Fibroblast of lung (primary cell): ENCODE data around the gene FBLN2. TPM values are rescaled to one million over a fixed set of nuclear protein-coding genes. Genes with fewer than 3 reads are reported as not detected.
A peak's percentile ranks its signal among the peaks of the same experiment; 100 is the strongest.
"Not testable (repeated sequence)": the region's sequence is repeated elsewhere in the genome, so short reads cannot be mapped to it uniquely, and the experiment has no call there.

Experiments
- DNase-seq, 2 donors: peaks; one replicate each; pipeline versions ENCODE4 v3.0.0 to v3.0.0-alpha.2; 2010; ENCODE audit warnings: low read depth in 2 of 2
- H2AFZ ChIP-seq: 2 replicates; pipeline ENCODE4 v1.5.1; 2012; ENCODE audit warnings: low read length, control low read depth, inconsistent platforms
- H3K27ac ChIP-seq: 2 replicates; pipeline ENCODE4 v1.5.1; 2011; ENCODE audit warnings: low read length, control low read depth; ENCODE audit not compliant: insufficient read depth
- H3K27me3 ChIP-seq: 2 replicates; pipeline ENCODE4 v1.5.1; 2011; ENCODE audit warnings: mild to moderate bottlenecking, low read length; ENCODE audit not compliant: control insufficient read depth, insufficient read depth
- H3K36me3 ChIP-seq: 2 replicates; pipeline ENCODE4 v1.5.1; 2011; ENCODE audit warnings: low read length; ENCODE audit not compliant: control insufficient read depth, insufficient read depth
- H3K4me1 ChIP-seq: 2 replicates; pipeline ENCODE4 v1.5.1; 2011; ENCODE audit warnings: low read length; ENCODE audit not compliant: control insufficient read depth, insufficient read depth; ENCODE audit errors: extremely low read depth
- H3K4me2 ChIP-seq: 2 replicates; pipeline ENCODE4 v1.5.1; 2011; ENCODE audit warnings: low read length, control low read depth; ENCODE audit not compliant: insufficient read depth; ENCODE audit errors: extremely low read depth
- H3K4me3 ChIP-seq, 4 experiments: fragments of 200-600 bp in 1 of 4; sonication (generic) in 1 of 4; replicated peaks in 1 of 4; 2 replicates each; pipeline ENCODE4 v1.5.1; 2011 to 2016; ENCODE audit warnings: low read length in 4 of 4, low read depth in 3 of 4, mild to moderate bottlenecking in 3 of 4, control low read depth in 2 of 4, inconsistent platforms in 1 of 4, mixed read lengths in 1 of 4; ENCODE audit not compliant: insufficient read depth in 1 of 4; ENCODE audit errors: control extremely low read depth in 1 of 4
- H3K79me2 ChIP-seq: 2 replicates; pipeline ENCODE4 v1.5.1; 2012; ENCODE audit warnings: mild to moderate bottlenecking, low read length, inconsistent platforms; ENCODE audit not compliant: control insufficient read depth, insufficient read depth
- H3K9ac ChIP-seq: 2 replicates; pipeline ENCODE4 v1.5.1; 2011; ENCODE audit warnings: mild to moderate bottlenecking, low read length, control low read depth; ENCODE audit not compliant: insufficient read depth
- H3K9me3 ChIP-seq: 2 replicates; pipeline ENCODE4 v1.5.1; 2012; ENCODE audit warnings: low read depth, low read length; ENCODE audit not compliant: control insufficient read depth, insufficient read depth
- H4K20me1 ChIP-seq: 2 replicates; pipeline ENCODE4 v1.5.1; 2011; ENCODE audit warnings: low read length; ENCODE audit not compliant: control insufficient read depth, insufficient read depth; ENCODE audit errors: extremely low read depth
- CTCF ChIP-seq, 2 donors: IDR thresholded peaks in 1 of 2; conservative IDR thresholded peaks in 1 of 2; 1 replicate in 1 of 2; 2 replicates in 1 of 2; pipeline ENCODE4 v1.5.1; 2011 to 2012; ENCODE audit warnings: low read length in 2 of 2, control low read depth in 1 of 2, inconsistent platforms in 1 of 2, low read depth in 1 of 2, mild to moderate bottlenecking in 1 of 2
- EZH2 ChIP-seq: IDR thresholded peaks from 2 replicates; pipeline ENCODE4 v1.5.1; 2012; ENCODE audit warnings: low read length, control low read depth, mild to moderate bottlenecking; ENCODE audit errors: missing control alignments
- polyA minus RNA-seq: library from RNA; depleted of rRNA, polyadenylated mRNA; stranded (reverse); fragments of >200 nt; gene quantifications from 2 replicates; pipeline ENCODE4 v1.2.3, GENCODE V29; 2011; ENCODE audit warnings: low replicate concordance
- polyA plus RNA-seq, 2 donors: library from polyadenylated mRNA; depleted of rRNA in 1 of 2; stranded (reverse) in 1 of 2; unstranded in 1 of 2; fragments of >200 nt; gene quantifications; 2 replicates each; pipeline ENCODE4 v1.2.1, GENCODE V29; 2011 to 2012; ENCODE audit warnings: missing spikeins in 1 of 2
- total RNA-seq: library from RNA; depleted of rRNA; stranded (reverse); fragments of >200 nt; gene quantifications from 2 replicates; pipeline ENCODE4 v1.2.1, GENCODE V29; 2014

The FBLN2 gene
- total RNA-seq (138 and 184 TPM in 2 replicates), polyA plus RNA-seq (25.4 and 48.4 TPM in 2 replicates), polyA minus RNA-seq (15.4 and 57.6 TPM in 2 replicates)
- 27.9 and 60.4 TPM in 2 replicates for polyA plus RNA-seq (2012)

GRCh38 chr3:13548696-13549622, at the start of gene FBLN2:
FBLN2 (plus strand) TSS chr3:13549125; CDS start chr3:13570356, 21,231 bp downstream.
- no peak within 1 kb of the TSS for H2AFZ ChIP-seq
- H3K36me3 ChIP-seq, result no peaks in the 10 kb centered on the region
- TF ChIP-seq EZH2, result peak; percentile 42
- no peak for TF ChIP-seq CTCF (conservative IDR thresholded peaks at IDR 0.05 in 1 of 2, IDR thresholded peaks at IDR 0.05 in 1 of 2; ENCODE audit: low read depth in 1 of 2, low read length in 2 of 2)
- no peak within 1 kb of the TSS for H3K27ac ChIP-seq
- H3K79me2 ChIP-seq, result no peaks in the 10 kb centered on the region
- H3K9ac ChIP-seq, result no peak within 1 kb of the TSS
- DNase-seq, result peak in 1 of 2 donors; percentile 32
- H3K9me3 ChIP-seq, result no peaks in the 10 kb centered on the region
- no peaks in the 10 kb centered on the region for H3K27me3 ChIP-seq
- peak within 1 kb of the TSS; percentile 68 for H3K4me2 ChIP-seq
- H4K20me1 ChIP-seq, result no peaks in the 10 kb centered on the region
- no peaks in the 10 kb centered on the region for H3K4me1 ChIP-seq
- H3K4me3 ChIP-seq, result peak within 1 kb of the TSS; percentile 5 to 58 (median 12)

- not testable (repeated sequence) for H2AFZ ChIP-seq, H3K4me1 ChIP-seq, H3K9me3 ChIP-seq, H3K27me3 ChIP-seq, H3K36me3 ChIP-seq, H3K27ac ChIP-seq, DNase-seq, H3K4me2 ChIP-seq, H3K4me3 ChIP-seq, H4K20me1 ChIP-seq, H3K9ac ChIP-seq, H3K79me2 ChIP-seq
Measured at GRCh38 chr3:13499246-13499645, 49.7 kb upstream of the FBLN2 start.

GRCh38 chr3:13500133-13500885, 48.6 kb upstream of the FBLN2 start:
- Histone ChIP-seq H4K20me1 (no peaks in the 10 kb centered on the region), H3K9ac (no peak overlapping the region), H3K4me1 (no peaks in the 10 kb centered on the region), H3K4me3 (no peak overlapping the region), H3K27ac (no peak overlapping the region), H3K9me3 (no peaks in the 10 kb centered on the region), H3K36me3 (no peaks in the 10 kb centered on the region), H2AFZ (no peak overlapping the region), H3K27me3 (no peaks in the 10 kb centered on the region), H3K4me2 (no peak overlapping the region), H3K79me2 (no peaks in the 10 kb centered on the region)
- TF ChIP-seq CTCF (conservative IDR thresholded peaks at IDR 0.05 in 1 of 2, IDR thresholded peaks at IDR 0.05 in 1 of 2; ENCODE audit: low read depth in 1 of 2, low read length in 2 of 2) (peak; percentile 45 to 57), EZH2 (no peak)
- DNase-seq, result no peak
